K562 (cell line): ENCODE results near the gene CXCR3.

Experiments used
- NR2C1 ChIP-seq, 2 experiments: fragments of 450-650 bp; IDR thresholded peaks; 2 replicates each; pipeline ENCODE4 v1.6.1; 2017; ENCODE audit warnings: mild to moderate bottlenecking in 2 of 2, antibody characterized with exemption in 1 of 2, inconsistent platforms in 1 of 2, missing compliant biosample characterization in 1 of 2, missing genetic modification characterization in 1 of 2
- ZNF184 ChIP-seq: sonication (generic); formaldehyde crosslinking; IDR thresholded peaks from 2 replicates; pipeline ENCODE4 v1.5.0; 2020; ENCODE audit warnings: missing genetic modification reagents
- ZNF551 ChIP-seq: fragments of 250-450 bp; sonication (Bioruptor Pico); IDR thresholded peaks from 2 replicates; pipeline ENCODE4 v1.5.0; 2021; ENCODE audit warnings: mild to moderate bottlenecking, moderate library complexity
- TF ChIP-seq, protein P1 (sequence below), 3 experiments: IDR thresholded peaks in 2 of 3; conservative IDR thresholded peaks in 1 of 3; 2 replicates each; pipeline ENCODE4 v1.5.1; 2011 to 2012; ENCODE audit warnings: low read length in 3 of 3, mild to moderate bottlenecking in 3 of 3, control low read depth in 2 of 3, improper control_type of control experiment in 1 of 3, inconsistent platforms in 1 of 3, low read depth in 1 of 3, mixed read lengths in 1 of 3, moderate library complexity in 1 of 3; ENCODE audit not compliant: insufficient read depth in 2 of 3

DNA sequence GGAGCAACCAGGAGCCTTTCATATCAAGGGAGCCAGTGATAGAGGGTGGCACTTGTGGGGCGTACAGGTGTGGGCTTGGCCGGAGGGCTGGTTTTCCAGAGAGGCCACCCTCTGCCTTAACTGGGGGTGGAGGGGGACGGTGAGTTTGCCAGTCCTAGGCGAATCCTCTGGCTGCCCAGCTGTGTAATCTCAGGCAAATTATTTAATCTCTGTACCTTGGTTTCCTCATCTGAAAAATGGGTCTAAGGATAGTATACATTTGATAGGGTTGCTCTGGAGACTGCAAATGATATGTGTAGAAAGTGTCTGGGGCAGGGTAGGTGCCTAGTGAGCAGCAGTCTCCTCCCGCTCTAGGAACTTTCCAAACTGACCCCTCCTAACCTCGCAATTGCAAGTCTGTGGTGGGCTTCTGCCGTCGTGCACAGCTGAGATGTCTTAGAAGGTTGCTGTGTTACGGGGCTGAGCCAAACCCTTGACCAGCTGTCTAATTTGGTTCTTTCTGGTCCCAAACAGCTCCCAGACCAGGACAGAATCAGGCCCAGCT is 3.8 kb upstream of the CXCR3 start:
- TF ChIP-seq NR2C1 (IDR thresholded peaks at IDR 0.05) (no peak), NR2C1 (tag; IDR thresholded peaks at IDR 0.05) (no peak), ZNF184 (CRISPR knock-in tag) (no peak), ZNF551 (CRISPR knock-in tag) (no peak)
- TF ChIP-seq, protein P1, sequence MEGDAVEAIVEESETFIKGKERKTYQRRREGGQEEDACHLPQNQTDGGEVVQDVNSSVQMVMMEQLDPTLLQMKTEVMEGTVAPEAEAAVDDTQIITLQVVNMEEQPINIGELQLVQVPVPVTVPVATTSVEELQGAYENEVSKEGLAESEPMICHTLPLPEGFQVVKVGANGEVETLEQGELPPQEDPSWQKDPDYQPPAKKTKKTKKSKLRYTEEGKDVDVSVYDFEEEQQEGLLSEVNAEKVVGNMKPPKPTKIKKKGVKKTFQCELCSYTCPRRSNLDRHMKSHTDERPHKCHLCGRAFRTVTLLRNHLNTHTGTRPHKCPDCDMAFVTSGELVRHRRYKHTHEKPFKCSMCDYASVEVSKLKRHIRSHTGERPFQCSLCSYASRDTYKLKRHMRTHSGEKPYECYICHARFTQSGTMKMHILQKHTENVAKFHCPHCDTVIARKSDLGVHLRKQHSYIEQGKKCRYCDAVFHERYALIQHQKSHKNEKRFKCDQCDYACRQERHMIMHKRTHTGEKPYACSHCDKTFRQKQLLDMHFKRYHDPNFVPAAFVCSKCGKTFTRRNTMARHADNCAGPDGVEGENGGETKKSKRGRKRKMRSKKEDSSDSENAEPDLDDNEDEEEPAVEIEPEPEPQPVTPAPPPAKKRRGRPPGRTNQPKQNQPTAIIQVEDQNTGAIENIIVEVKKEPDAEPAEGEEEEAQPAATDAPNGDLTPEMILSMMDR (IDR thresholded peaks at IDR 0.05 in 2 of 3, conservative IDR thresholded peaks at IDR 0.05 in 1 of 3; ENCODE audit: insufficient read depth in 2 of 3, low read depth in 1 of 3, low read length in 3 of 3): no peak
